Stimulated activated CD4-positive, alpha-beta T cell treated with anti-CD3 and anti-CD28 coated beads, TNF-alpha, amount 100 ng/mL, for 4 hours (primary cell): ENCODE data around the gene N4BP2L1.
"Not testable (repeated sequence)": the region's sequence is repeated elsewhere in the genome, so short reads cannot be mapped to it uniquely, and the experiment has no call there.

Source experiments
- DNase-seq, 3 experiments: peaks; one replicate each; pipeline ENCODE4 v3.0.0-alpha.2; 2020; ENCODE audit warnings: low read depth in 3 of 3

Gene N4BP2L1

GRCh38 chr13:32390048-32390447 is 37.9 kb downstream of the N4BP2L1 start:
- no peak for DNase-seq

- no peak for DNase-seq
These were observed 42.5 kb downstream of the N4BP2L1 start for GRCh38 chr13:32385410-32385809.

- DNase-seq, result no peak
These were observed 43.2 kb downstream of the N4BP2L1 start for GRCh38 chr13:32384702-32385101.

- DNase-seq, result no peak
These were observed 43.9 kb downstream of the N4BP2L1 start for GRCh38 chr13:32383836-32384618.

GRCh38 chr13:32381539-32381938 is 46.4 kb downstream of the N4BP2L1 start:
- no peak for DNase-seq

GRCh38 chr13:32378012-32378411 is 49.9 kb downstream of the N4BP2L1 start:
- DNase-seq, result no peak

GRCh38 chr13:32376642-32377415 is 51.1 kb downstream of the N4BP2L1 start:
- no peak for DNase-seq

- no peak for DNase-seq
These were observed 57.1 kb downstream of the N4BP2L1 start for GRCh38 chr13:32370805-32371204.

- DNase-seq, result no peak
These were observed 65.4 kb downstream of the N4BP2L1 start for GRCh38 chr13:32362574-32362973.

GRCh38 chr13:32355935-32356334 is 72.0 kb downstream of the N4BP2L1 start:
- not testable (repeated sequence) for DNase-seq

GRCh38 chr13:32354040-32354439 is 73.9 kb downstream of the N4BP2L1 start:
- no peak for DNase-seq

- not testable (repeated sequence) for DNase-seq
These were observed 77.0 kb downstream of the N4BP2L1 start for GRCh38 chr13:32350839-32351441.
